Uterus (tissue), 4 donors: ENCODE results near the gene OR52B6. TPM values are rescaled to one million over a fixed set of nuclear protein-coding genes. Genes with fewer than 3 reads are reported as not detected.
A peak's percentile ranks its signal among the peaks of the same experiment; 100 is the strongest.
"Not testable (repeated sequence)": the region's sequence is repeated elsewhere in the genome, so short reads cannot be mapped to it uniquely, and the experiment has no call there.

Source experiments
- DNase-seq, 2 donors: peaks; one replicate each; pipeline ENCODE4 v3.0.0-alpha.2; 2019 to 2020
- H3K27ac ChIP-seq, 2 donors: fragments of 200-600 bp; sonication (generic); 1 replicate in 1 of 2; 2 replicates in 1 of 2; pipeline ENCODE4 v1.5.1; 2016 to 2018
- H3K27me3 ChIP-seq, 2 donors: fragments of 200-600 bp; sonication (generic); one replicate each; pipeline ENCODE4 v1.5.1; 2018 to 2019; ENCODE audit warnings: control low read depth in 1 of 2
- H3K36me3 ChIP-seq, 2 donors: fragments of 200-600 bp; sonication (generic); one replicate each; pipeline ENCODE4 v1.5.1; 2019; ENCODE audit warnings: control low read depth in 1 of 2
- H3K4me1 ChIP-seq, 2 donors: fragments of 200-600 bp; sonication (generic); one replicate each; pipeline ENCODE4 v1.5.1; 2018 to 2019; ENCODE audit warnings: control low read depth in 1 of 2
- H3K4me3 ChIP-seq, 2 donors: fragments of 200-600 bp; sonication (generic); 1 replicate in 1 of 2; 2 replicates in 1 of 2; pipeline ENCODE4 v1.5.1; 2018 to 2019; ENCODE audit warnings: mild to moderate bottlenecking in 1 of 2
- H3K9me3 ChIP-seq, 2 donors: fragments of 200-600 bp; sonication (generic); one replicate each; pipeline ENCODE4 v1.5.1; 2019; ENCODE audit warnings: control low read depth in 1 of 2
- POLR2A ChIP-seq, 2 donors: fragments of 450-650 bp; IDR thresholded peaks; one replicate each; pipeline ENCODE4 v1.6.1; 2016; ENCODE audit warnings: antibody characterized with exemption in 2 of 2, mild to moderate bottlenecking in 1 of 2, moderate library complexity in 1 of 2
- intact Hi-C: fragments of 100-400 bp; cut with DNase I; formaldehyde crosslinking; loops from one replicate; pipeline ENCODE4 v1.15.1; 2023; ENCODE audit warnings: low total_unique reads
- total RNA-seq, 4 donors: library from RNA; depleted of rRNA in 3 of 4; stranded (reverse); fragments of >200 nt in 3 of 4; gene quantifications; one replicate each; pipeline versions ENCODE4 v1.1.0 to v1.2.4, GENCODE V29; 2014 to 2023
- TF ChIP-seq, protein P1 (sequence below), 4 experiments: fragments of 200-600 bp in 2 of 4; fragments of 450-650 bp in 2 of 4; sonication (generic) in 2 of 4; IDR thresholded peaks; one replicate each; pipeline ENCODE4 v1.5.1; 2016 to 2019; ENCODE audit warnings: antibody characterized with exemption in 4 of 4, mild to moderate bottlenecking in 2 of 4, moderate library complexity in 1 of 4
- donor health status: DM: yes; HTN: yes; CAD: no.

Gene OR52B6
- total RNA-seq, 4 donors from 2014 or later, result not detected

DNA sequence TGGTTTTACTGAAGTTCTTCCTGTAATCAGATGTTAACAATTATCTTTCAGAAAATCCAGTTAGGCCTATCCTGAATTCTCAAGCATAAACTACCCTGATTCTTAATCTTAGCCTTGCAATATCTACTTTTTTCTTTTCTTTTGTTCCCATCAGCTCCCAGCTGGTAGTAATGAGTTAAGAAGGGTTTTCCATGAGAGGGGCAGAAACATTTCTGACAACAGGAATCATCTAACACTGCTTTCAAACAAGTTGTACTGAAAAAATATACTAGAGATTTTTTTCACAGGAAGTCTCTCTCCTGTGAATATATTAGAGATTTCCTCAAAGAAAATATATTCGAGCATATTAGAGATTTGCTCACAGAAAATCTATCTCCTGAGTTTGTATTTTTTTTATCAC is 12.5 kb downstream of the OR52B6 start:
- Histone ChIP-seq H3K4me1 (peaks cover 0 to 6% of the 10 kb centered on the region in 2 donors), H3K4me3 (no peak overlapping the region), H3K27me3 (no peaks in the 10 kb centered on the region), H3K27ac (peak overlapping the region in 1 of 2 donors; percentile 20), H3K36me3 (no peaks in the 10 kb centered on the region), H3K9me3 (no peaks in the 10 kb centered on the region)
- intact Hi-C loops, result no loop called here
- no peak for DNase-seq
- TF ChIP-seq POLR2A (IDR thresholded peaks at IDR 0.05), result no peak
- TF ChIP-seq, protein P1, sequence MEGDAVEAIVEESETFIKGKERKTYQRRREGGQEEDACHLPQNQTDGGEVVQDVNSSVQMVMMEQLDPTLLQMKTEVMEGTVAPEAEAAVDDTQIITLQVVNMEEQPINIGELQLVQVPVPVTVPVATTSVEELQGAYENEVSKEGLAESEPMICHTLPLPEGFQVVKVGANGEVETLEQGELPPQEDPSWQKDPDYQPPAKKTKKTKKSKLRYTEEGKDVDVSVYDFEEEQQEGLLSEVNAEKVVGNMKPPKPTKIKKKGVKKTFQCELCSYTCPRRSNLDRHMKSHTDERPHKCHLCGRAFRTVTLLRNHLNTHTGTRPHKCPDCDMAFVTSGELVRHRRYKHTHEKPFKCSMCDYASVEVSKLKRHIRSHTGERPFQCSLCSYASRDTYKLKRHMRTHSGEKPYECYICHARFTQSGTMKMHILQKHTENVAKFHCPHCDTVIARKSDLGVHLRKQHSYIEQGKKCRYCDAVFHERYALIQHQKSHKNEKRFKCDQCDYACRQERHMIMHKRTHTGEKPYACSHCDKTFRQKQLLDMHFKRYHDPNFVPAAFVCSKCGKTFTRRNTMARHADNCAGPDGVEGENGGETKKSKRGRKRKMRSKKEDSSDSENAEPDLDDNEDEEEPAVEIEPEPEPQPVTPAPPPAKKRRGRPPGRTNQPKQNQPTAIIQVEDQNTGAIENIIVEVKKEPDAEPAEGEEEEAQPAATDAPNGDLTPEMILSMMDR (IDR thresholded peaks at IDR 0.05), result no peak

- Histone ChIP-seq H3K4me1 (peaks cover 0 to 6% of the 10 kb centered on the region in 2 donors), H3K27me3 (no peaks in the 10 kb centered on the region), H3K36me3 (no peaks in the 10 kb centered on the region), H3K9me3 (no peaks in the 10 kb centered on the region), H3K4me3 (peak within 1 kb of the TSS; percentile 40 to 47), H3K27ac (peak within 1 kb of the TSS; percentile 81 to 84)
- intact Hi-C loops, result no loop called here
- TF ChIP-seq, protein P1 (IDR thresholded peaks at IDR 0.05), result no peak
- TF ChIP-seq POLR2A (IDR thresholded peaks at IDR 0.05), result no peak
- peak; percentile 59 to 62 for DNase-seq
Observed at GRCh38 chr11:5596607-5597201, 16.0 kb downstream of the OR52B6 start, which contains the start of gene TRIM6. TSS of gene TRIM6 (plus strand) at chr11:5596637. CDS start at chr11:5596898, 261 bp downstream.

GRCh38 chr11:5597953-5598352 is 17.3 kb downstream of the OR52B6 start:
- Histone ChIP-seq H3K4me1 (peaks cover 0 to 6% of the 10 kb centered on the region in 2 donors), H3K9me3 (no peaks in the 10 kb centered on the region), H3K4me3 (no peak overlapping the region), H3K27ac (no peak overlapping the region), H3K36me3 (no peaks in the 10 kb centered on the region), H3K27me3 (no peaks in the 10 kb centered on the region)
- no peak for TF ChIP-seq POLR2A (IDR thresholded peaks at IDR 0.05)
- TF ChIP-seq, protein P1 (IDR thresholded peaks at IDR 0.05), result no peak
- intact Hi-C loops, result no loop called here
- no peak for DNase-seq

DNA sequence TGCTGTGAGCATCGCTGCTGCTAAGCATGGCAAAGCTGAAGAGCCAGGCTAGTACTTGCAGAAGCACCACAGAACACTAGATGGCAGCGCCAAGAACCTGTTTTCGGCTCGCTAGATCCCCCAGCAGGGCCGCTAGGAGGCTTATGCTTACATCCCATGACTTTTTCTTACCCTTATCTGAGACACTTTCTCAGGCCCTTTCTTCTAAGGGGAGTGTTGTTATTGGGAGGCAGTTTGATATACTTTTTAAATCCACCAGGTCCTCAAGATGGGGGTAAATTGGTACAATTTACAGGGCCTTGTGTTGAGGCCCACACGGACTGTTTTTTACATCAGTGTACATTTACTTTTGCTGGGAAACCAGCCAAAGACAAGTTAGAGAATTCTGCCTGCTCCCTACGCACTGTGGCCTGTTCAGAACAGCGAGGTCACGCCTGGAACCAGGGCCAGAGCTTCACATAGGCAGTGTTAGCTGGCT is 19.7 kb downstream of the OR52B6 start:
- Histone ChIP-seq H3K9me3 (no peaks in the 10 kb centered on the region), H3K36me3 (no peaks in the 10 kb centered on the region), H3K4me1 (peaks cover 0 to 6% of the 10 kb centered on the region in 2 donors), H3K27ac (peak overlapping the region; percentile 14 to 43), H3K27me3 (no peaks in the 10 kb centered on the region), H3K4me3 (no peak overlapping the region)
- DNase-seq, result peak; percentile 56 to 62
- intact Hi-C loops, result no loop called here
- TF ChIP-seq POLR2A (IDR thresholded peaks at IDR 0.05), result no peak
- TF ChIP-seq, protein P1 (IDR thresholded peaks at IDR 0.05), result peak; percentile 50 to 65 (median 54)

GRCh38 chr11:5602791-5603190 is 22.1 kb downstream of the OR52B6 start:
- intact Hi-C loops, H3K4me1 ChIP-seq, DNase-seq, H3K27ac ChIP-seq, H3K36me3 ChIP-seq, H3K9me3 ChIP-seq, H3K4me3 ChIP-seq, H3K27me3 ChIP-seq: not testable (repeated sequence)
